GM19023 (cell line): ENCODE measurements around the gene CDC37L1.

ENCODE experiments used
- ATAC-seq: cut with Tn5 transposase; IDR thresholded peaks from one replicate; pipeline ENCODE4 v1.9.1; 2021; ENCODE audit warnings: mild to moderate bottlenecking, moderate library complexity; ENCODE audit not compliant: unreplicated experiment

CDC37L1 gene

GRCh38 chr9:4667681-4668080 is 11.7 kb upstream of the CDC37L1 start:
- no peak for ATAC-seq

- ATAC-seq = no peak
Observed at GRCh38 chr9:4668604-4669003, 10.8 kb upstream of the CDC37L1 start.

GRCh38 chr9:4669890-4670289 is 9.5 kb upstream of the CDC37L1 start:
- no peak for ATAC-seq

- no peak for ATAC-seq
Observed at GRCh38 chr9:4670591-4670990, 8.8 kb upstream of the CDC37L1 start.

- no peak for ATAC-seq
Observed at GRCh38 chr9:4671737-4672136, 7.6 kb upstream of the CDC37L1 start.

- ATAC-seq = no peak
Observed at GRCh38 chr9:4674783-4675182, 4.6 kb upstream of the CDC37L1 start.

- no peak for ATAC-seq
Observed at GRCh38 chr9:4677392-4677791, 2.0 kb upstream of the CDC37L1 start.

- ATAC-seq = peak; percentile 15
Observed at GRCh38 chr9:4678679-4679267, 596 bp upstream of the CDC37L1 start.

GRCh38 chr9:4680173-4680525 is 780 bp downstream of the CDC37L1 start:
- no peak for ATAC-seq

- no peak for ATAC-seq
Observed at GRCh38 chr9:4680750-4681149, 1.4 kb downstream of the CDC37L1 start.

- ATAC-seq = no peak
Observed at GRCh38 chr9:4684820-4685219, 5.5 kb downstream of the CDC37L1 start.

- ATAC-seq = no peak
Observed at GRCh38 chr9:4686112-4686511, 6.7 kb downstream of the CDC37L1 start.

- ATAC-seq = no peak
Observed at GRCh38 chr9:4686584-4686983, 7.2 kb downstream of the CDC37L1 start.

GRCh38 chr9:4689021-4689420 is 9.7 kb downstream of the CDC37L1 start:
- ATAC-seq = no peak

GRCh38 chr9:4689687-4690104 is 10.3 kb downstream of the CDC37L1 start:
- ATAC-seq = peak; percentile 68

GRCh38 chr9:4690144-4690543 is 10.8 kb downstream of the CDC37L1 start:
- ATAC-seq = peak; percentile 68

GRCh38 chr9:4691795-4692194 is 12.4 kb downstream of the CDC37L1 start:
- no peak for ATAC-seq

GRCh38 chr9:4700091-4700490 is 20.7 kb downstream of the CDC37L1 start:
- ATAC-seq = no peak

- ATAC-seq = no peak
Observed at GRCh38 chr9:4700932-4701331, 21.6 kb downstream of the CDC37L1 start.

GRCh38 chr9:4701526-4701925 is 22.2 kb downstream of the CDC37L1 start:
- no peak for ATAC-seq

GRCh38 chr9:4704129-4704528 is 24.8 kb downstream of the CDC37L1 start:
- ATAC-seq = no peak

- no peak for ATAC-seq
Observed at GRCh38 chr9:4706021-4706420, 26.7 kb downstream of the CDC37L1 start.

GRCh38 chr9:4706971-4707622 is 27.7 kb downstream of the CDC37L1 start:
- ATAC-seq = no peak
